ENCODE data around the gene MAPKAPK2.

MAPKAPK2 gene

GRCh38 chr1:206696812-206697585 lies 12.3 kb downstream of the MAPKAPK2 start:
- TF ChIP-seq CTCF (IDR thresholded peaks at IDR 0.05), result no peak
- Histone ChIP-seq H3K9me3 (no peaks in the 10 kb centered on the region), H3K27me3 (no peaks in the 10 kb centered on the region), H3K27ac (peak overlapping the region in 1 of 2 donors; percentile 35), H3K4me1 (peaks cover 13 to 98% (median 75%) of the 10 kb centered on the region in 4 donors), H3K4me3 (no peak overlapping the region), H3K36me3 (peaks cover 0 to 16% (median 0%) of the 10 kb centered on the region in 3 donors)
- intact Hi-C loops (cut with DNase I; ENCODE audit: low total_unique reads), result no loop called here
- DNase-seq, result no peak

GRCh38 chr1:206698011-206698410 lies 13.3 kb downstream of the MAPKAPK2 start:
- Histone ChIP-seq H3K27me3 (no peaks in the 10 kb centered on the region), H3K9me3 (no peaks in the 10 kb centered on the region), H3K36me3 (peaks cover 0 to 16% (median 0%) of the 10 kb centered on the region in 3 donors), H3K4me3 (no peak overlapping the region), H3K27ac (no peak overlapping the region), H3K4me1 (peaks cover 13 to 98% (median 72%) of the 10 kb centered on the region in 4 donors)
- intact Hi-C loops (cut with DNase I; ENCODE audit: low total_unique reads), result no loop called here
- no peak for TF ChIP-seq CTCF (IDR thresholded peaks at IDR 0.05)
- DNase-seq, result no peak

- no peaks in the 10 kb centered on the region for H3K9me3 ChIP-seq
- no peak for TF ChIP-seq CTCF (IDR thresholded peaks at IDR 0.05)
- H3K27ac ChIP-seq, result peak overlapping the region; percentile 36 to 49
- DNase-seq, result no peak
- no peaks in the 10 kb centered on the region for H3K27me3 ChIP-seq
- H3K4me3 ChIP-seq, result no peak overlapping the region
- H3K36me3 ChIP-seq, result peaks cover 0 to 16% (median 0%) of the 10 kb centered on the region in 3 donors
- intact Hi-C loops (cut with DNase I; ENCODE audit: low total_unique reads), result no loop called here
- peaks cover 7 to 98% (median 65%) of the 10 kb centered on the region in 4 donors for H3K4me1 ChIP-seq
Measured at GRCh38 chr1:206699000-206699586, 14.4 kb downstream of the MAPKAPK2 start.

- no peaks in the 10 kb centered on the region for H3K27me3 ChIP-seq
- no peaks in the 10 kb centered on the region for H3K9me3 ChIP-seq
- intact Hi-C loops (cut with DNase I; ENCODE audit: low total_unique reads), result no loop called here
- H3K36me3 ChIP-seq, result peaks cover 0 to 16% (median 0%) of the 10 kb centered on the region in 3 donors
- H3K4me3 ChIP-seq, result no peak overlapping the region
- DNase-seq, result peak; percentile 70 to 73
- TF ChIP-seq CTCF (IDR thresholded peaks at IDR 0.05), result no peak
- H3K4me1 ChIP-seq, result peaks cover 7 to 97% (median 63%) of the 10 kb centered on the region in 4 donors
- H3K27ac ChIP-seq, result peak overlapping the region; percentile 36 to 49
Measured at GRCh38 chr1:206699626-206700025, 14.9 kb downstream of the MAPKAPK2 start.

- H3K4me3 ChIP-seq, result no peak overlapping the region
- no peak for DNase-seq
Measured at GRCh38 chr1:206700445-206701036, 15.8 kb downstream of the MAPKAPK2 start.

More at GRCh38 chr1:206700445-206701036, 15.8 kb downstream of the MAPKAPK2 start:
- intact Hi-C loops (cut with DNase I; ENCODE audit: low total_unique reads), result no loop called here
- peaks cover 7 to 97% (median 65%) of the 10 kb centered on the region in 4 donors for H3K4me1 ChIP-seq
- no peaks in the 10 kb centered on the region for H3K9me3 ChIP-seq
- H3K36me3 ChIP-seq, result peaks cover 0 to 16% (median 0%) of the 10 kb centered on the region in 3 donors
- H3K27ac ChIP-seq, result peak overlapping the region; percentile 36 to 45
- no peak for TF ChIP-seq CTCF (IDR thresholded peaks at IDR 0.05)
- no peaks in the 10 kb centered on the region for H3K27me3 ChIP-seq

Data from tibial artery (tissue), 4 donors.